H1 (cell line): ENCODE results near the gene WNK2. TPM values are rescaled to one million over a fixed set of nuclear protein-coding genes. Genes with fewer than 3 reads are reported as not detected.
A peak's percentile ranks its signal among the peaks of the same experiment; 100 is the strongest.

Source experiments
- CTCF ChIA-PET: fragments of 300-600 bp; sonication (Branson Sonifier 250); formaldehyde crosslinking; loops from one replicate; lab custom pipeline; 2021; ENCODE audit not compliant: partially characterized antibody; lab: Charles Lee
- POLR2A ChIA-PET: fragments of 300-600 bp; sonication (Branson Sonifier 250); formaldehyde crosslinking; loops from one replicate; lab custom pipeline; 2021; ENCODE audit warnings: inconsistent platforms; ENCODE audit not compliant: partially characterized antibody; lab: Charles Lee
- DNase-seq, 2 experiments: peaks; one replicate each; pipeline versions ENCODE4 v3.0.0 to v3.0.0-alpha.2; 2010 to 2022; ENCODE audit warnings: low spot score in 2 of 2, low read depth in 1 of 2, mixed read lengths in 1 of 2
- FAIRE-seq: peaks from 2 replicates; lab custom pipeline; 2011; peaks lifted over from hg19 to GRCh38; lab: Jason Lieb, UNC
- H2AFZ ChIP-seq: 2 replicates; pipeline ENCODE4 v1.8.1; 2012; ENCODE audit warnings: low read length, inconsistent platforms
- H2AK5ac ChIP-seq: 2 replicates; pipeline ENCODE4 v1.6.1; 2013; ENCODE audit warnings: low read depth, low read length
- H2BK120ac ChIP-seq: replicated peaks from 2 replicates; pipeline ENCODE3; 2013; ENCODE audit warnings: low read depth, low read length, inconsistent platforms
- H2BK12ac ChIP-seq: 2 replicates; pipeline ENCODE4 v1.6.1; 2013; ENCODE audit warnings: low read depth, low read length
- H2BK15ac ChIP-seq: 2 replicates; pipeline ENCODE4 v1.6.1; 2013; ENCODE audit warnings: low read length
- H2BK20ac ChIP-seq: 2 replicates; pipeline ENCODE4 v1.6.1; 2013; ENCODE audit warnings: low read length
- H2BK5ac ChIP-seq: 2 replicates; pipeline ENCODE4 v1.6.1; 2013; ENCODE audit warnings: low read depth, low read length
- H3K14ac ChIP-seq: 2 replicates; pipeline ENCODE4 v1.6.1; 2013; ENCODE audit warnings: inconsistent platforms; ENCODE audit not compliant: insufficient read length
- H3K18ac ChIP-seq: 2 replicates; pipeline ENCODE4 v1.6.1; 2013; ENCODE audit warnings: low read length; ENCODE audit errors: extremely low read depth
- H3K23ac ChIP-seq: 2 replicates; pipeline ENCODE4 v1.6.1; 2013; ENCODE audit warnings: inconsistent platforms; ENCODE audit not compliant: insufficient read length
- H3K23me2 ChIP-seq: 2 replicates; pipeline ENCODE4 v1.6.1; 2013; ENCODE audit warnings: low read depth, low read length
- H3K27ac ChIP-seq: 2 replicates; pipeline ENCODE4 v1.6.1; 2011; ENCODE audit warnings: low read depth, low read length, inconsistent platforms
- H3K27me3 ChIP-seq, 4 experiments: replicated peaks in 1 of 4; 1 replicate in 1 of 4; 2 replicates in 3 of 4; pipeline versions ENCODE4 v1.6.1 to v1.8.1; 2011 to 2013; ENCODE audit warnings: low read length in 3 of 4, mild to moderate bottlenecking in 3 of 4, inconsistent platforms in 2 of 4, mixed read lengths in 2 of 4, moderate library complexity in 1 of 4; ENCODE audit not compliant: control insufficient read depth in 3 of 4, insufficient read depth in 3 of 4; ENCODE audit errors: extremely low read depth in 1 of 4
- H3K36me3 ChIP-seq, 4 experiments: 2 replicates each; pipeline versions ENCODE4 v1.6.1 to v1.8.1; 2011 to 2013; ENCODE audit warnings: mild to moderate bottlenecking in 4 of 4, low read length in 3 of 4, moderate library complexity in 2 of 4, control low read depth in 1 of 4, inconsistent platforms in 1 of 4; ENCODE audit not compliant: insufficient read depth in 4 of 4, control insufficient read depth in 2 of 4
- H3K4ac ChIP-seq: replicated peaks from 2 replicates; pipeline ENCODE3; 2013; ENCODE audit warnings: low read length, low read depth, mixed read lengths, inconsistent platforms; ENCODE audit not compliant: insufficient read length
- H3K4me1 ChIP-seq, 4 experiments: replicated peaks in 1 of 4; 1 replicate in 1 of 4; 2 replicates in 3 of 4; pipeline versions ENCODE4 v1.6.1 to v1.8.1; 2011 to 2013; ENCODE audit warnings: low read length in 3 of 4, inconsistent platforms in 2 of 4, mixed read lengths in 1 of 4; ENCODE audit not compliant: insufficient read depth in 4 of 4, control insufficient read depth in 3 of 4
- H3K4me2 ChIP-seq, 2 experiments: 2 replicates each; pipeline versions ENCODE4 v1.6.1 to v1.8.1; 2011 to 2013; ENCODE audit warnings: low read depth in 2 of 2, low read length in 2 of 2, control low read depth in 1 of 2, inconsistent platforms in 1 of 2, mild to moderate bottlenecking in 1 of 2; ENCODE audit not compliant: insufficient read depth in 1 of 2
- H3K4me3 ChIP-seq, 4 experiments: fragments of 200-600, 300-600 bp in 1 of 4; sonication (generic), shearing (Covaris generic), sonication (Bioruptor Twin) in 1 of 4; 2 replicates each; pipeline versions ENCODE4 v1.5.1 to v1.8.1; 2011 to 2016; ENCODE audit warnings: low read length in 4 of 4, low read depth in 3 of 4, control low read depth in 2 of 4, inconsistent platforms in 2 of 4, mild to moderate bottlenecking in 2 of 4, mixed read lengths in 1 of 4, moderate library complexity in 1 of 4; ENCODE audit not compliant: insufficient read depth in 2 of 4; ENCODE audit errors: extremely low read depth in 1 of 4
- H3K56ac ChIP-seq: replicated peaks from 2 replicates; pipeline ENCODE3; 2013; ENCODE audit warnings: low read depth, mild to moderate bottlenecking, mixed read lengths, low read length, inconsistent platforms; ENCODE audit not compliant: insufficient read length
- H3K79me1 ChIP-seq: 2 replicates; pipeline ENCODE4 v1.6.1; 2013; ENCODE audit warnings: low read depth, low read length, control low read depth
- H3K79me2 ChIP-seq, 2 experiments: 2 replicates each; pipeline versions ENCODE4 v1.6.1 to v1.8.1; 2012 to 2013; ENCODE audit warnings: low read length in 2 of 2, mild to moderate bottlenecking in 2 of 2, inconsistent platforms in 1 of 2; ENCODE audit not compliant: insufficient read depth in 2 of 2, control insufficient read depth in 1 of 2
- H3K9ac ChIP-seq, 4 experiments: replicated peaks in 1 of 4; 1 replicate in 1 of 4; 2 replicates in 3 of 4; pipeline versions ENCODE4 v1.6.1 to v1.8.1; 2011 to 2013; ENCODE audit warnings: low read depth in 3 of 4, low read length in 3 of 4, control low read depth in 2 of 4, mild to moderate bottlenecking in 2 of 4, moderate library complexity in 2 of 4, inconsistent platforms in 1 of 4; ENCODE audit errors: extremely low read depth in 1 of 4
- H3K9me3 ChIP-seq, 2 experiments: 2 replicates each; pipeline versions ENCODE4 v1.6.1 to v1.8.1; 2012 to 2013; ENCODE audit warnings: mild to moderate bottlenecking in 2 of 2, moderate library complexity in 2 of 2, control low read depth in 1 of 2, inconsistent platforms in 1 of 2, low read depth in 1 of 2, low read length in 1 of 2, mixed read lengths in 1 of 2; ENCODE audit not compliant: insufficient read depth in 2 of 2
- H4K20me1 ChIP-seq, 2 experiments: replicated peaks in 1 of 2; 2 replicates each; pipeline versions ENCODE3 to v1.8.1; 2011 to 2013; ENCODE audit warnings: inconsistent platforms in 2 of 2, low read length in 2 of 2, mild to moderate bottlenecking in 1 of 2; ENCODE audit not compliant: insufficient read depth in 2 of 2, control insufficient read depth in 1 of 2
- H4K5ac ChIP-seq: 2 replicates; pipeline ENCODE4 v1.6.1; 2013; ENCODE audit warnings: low read length, low read depth, mixed read lengths, inconsistent platforms; ENCODE audit not compliant: insufficient read length
- H4K8ac ChIP-seq: 2 replicates; pipeline ENCODE4 v1.8.0; 2013; ENCODE audit warnings: mild to moderate bottlenecking, moderate library complexity, low read length, inconsistent platforms; ENCODE audit not compliant: insufficient read depth; ENCODE audit errors: extremely low read depth
- H4K91ac ChIP-seq: replicated peaks from 2 replicates; pipeline ENCODE3; 2013; ENCODE audit warnings: low read length, mixed read lengths, inconsistent platforms; ENCODE audit not compliant: insufficient read length
- ATF3 ChIP-seq: IDR thresholded peaks from 2 replicates; pipeline ENCODE4 v1.6.1; 2011; ENCODE audit warnings: low read depth, mild to moderate bottlenecking, low read length; ENCODE audit not compliant: insufficient read depth
- BACH1 ChIP-seq: IDR thresholded peaks from 2 replicates; pipeline ENCODE4 v1.6.1; 2012; ENCODE audit warnings: low read length, improper control_type of control experiment
- BCL11A ChIP-seq, 2 experiments: IDR thresholded peaks; one replicate each; pipeline ENCODE4 v1.6.1; 2011; ENCODE audit warnings: low read depth in 2 of 2, low read length in 2 of 2, mild to moderate bottlenecking in 2 of 2
- CHD2 ChIP-seq: IDR thresholded peaks from 2 replicates; pipeline ENCODE4 v1.6.1; 2012; ENCODE audit warnings: low read length, improper control_type of control experiment
- E2F6 ChIP-seq: IDR thresholded peaks from 2 replicates; pipeline ENCODE4 v1.6.1; 2012; ENCODE audit warnings: inconsistent platforms
- EGR1 ChIP-seq: IDR thresholded peaks from 2 replicates; pipeline ENCODE4 v1.6.1; 2011; ENCODE audit warnings: low read depth, low read length, borderline replicate concordance
- FOSL1 ChIP-seq: IDR thresholded peaks from 2 replicates; pipeline ENCODE4 v1.6.1; 2011; ENCODE audit warnings: mild to moderate bottlenecking, low read depth, low read length, moderate library complexity; ENCODE audit not compliant: insufficient read depth
- JUN ChIP-seq: IDR thresholded peaks from 2 replicates; pipeline ENCODE4 v1.6.1; 2011; ENCODE audit warnings: low read depth, mild to moderate bottlenecking, improper control_type of control experiment, low read length
- SP2 ChIP-seq: IDR thresholded peaks from 2 replicates; pipeline ENCODE4 v1.6.1; 2012; ENCODE audit warnings: mild to moderate bottlenecking, low read length, inconsistent platforms
- SRF ChIP-seq: IDR thresholded peaks from 2 replicates; pipeline ENCODE4 v1.6.1; 2011; ENCODE audit warnings: mild to moderate bottlenecking, low read depth, low read length, moderate library complexity
- WGBS, 2 experiments: shearing (Covaris generic) in 1 of 2; methylation state at CpG; one replicate each; pipeline versions ENCODE4 v1.1.6 to v1.1.7; 2013 to 2015; ENCODE audit warnings: low lambda C conversion rate in 2 of 2, mixed read lengths in 2 of 2, inconsistent platforms in 1 of 2, low coverage in 1 of 2, missing lambda C conversion rate in 1 of 2; ENCODE audit not compliant: insufficient replicate concordance in 2 of 2, insufficient coverage in 1 of 2, insufficient read length in 1 of 2; ENCODE audit errors: extremely low coverage in 1 of 2, missing lambda C conversion rate in 1 of 2; 5-methylcytosine and 5-hydroxymethylcytosine counted together
- polyA plus RNA-seq, 7 experiments: library from polyadenylated mRNA; depleted of rRNA in 3 of 7; stranded (reverse) in 5 of 7; unstranded in 2 of 7; fragments of >200 nt in 5 of 7; fragments of 200-250 nt in 2 of 7; gene quantifications; 1 replicate in 5 of 7; 2 replicates in 1 of 7; 4 replicates in 1 of 7; pipeline versions ENCODE4 v1.2.1 to v1.2.3, GENCODE V29; 2011 to 2013; ENCODE audit warnings: missing spikeins in 2 of 7, mixed read lengths in 2 of 7
- total RNA-seq: library from RNA; stranded (reverse); fragmentation: NEBNext Ultra II Directional; extraction: Animal tissue kit (Norgen Biotek cat#: 25700); gene quantifications from 2 replicates; pipeline ENCODE4 v1.2.1, GENCODE V29; 2021

WNK2 gene
- total and polyA plus RNA-seq, 2 of the 8 experiments (the other 6 are each of a cell fraction or from before 2014, with no cell fraction given): 12.0 to 87.2 TPM

- Histone ChIP-seq H4K91ac (no peak overlapping the region), H3K36me3 (no peaks in the 10 kb centered on the region), H3K4ac (no peak overlapping the region), H3K23ac (no peak overlapping the region), H3K14ac (no peak overlapping the region), H3K79me2 (peaks cover 0 to 3% of the 10 kb centered on the region in 2 experiments; a peak in 1 of 4 replicates), H2BK5ac (no peak overlapping the region), H2BK12ac (0 out of 2 replicates have a peak overlapping the region, but pooled peaks have one; percentile 39), H3K9ac (no peak overlapping the region), H2AK5ac (0 out of 2 replicates have a peak overlapping the region, but pooled peaks have one; percentile 0), H3K27ac (no peak overlapping the region), H2BK20ac (no peak overlapping the region), H3K9me3 (no peaks in the 10 kb centered on the region), H2AFZ (no peak overlapping the region), H4K20me1 (peaks cover 0 to 5% of the 10 kb centered on the region in 2 experiments), H4K8ac (no peak overlapping the region), H3K79me1 (no peaks in the 10 kb centered on the region; the same call in 1 of the 2 replicates), H3K56ac (no peak overlapping the region), H3K27me3 (peaks cover 0 to 42% (median 27%) of the 10 kb centered on the region in 4 experiments; a peak in 6 of 7 replicates), H3K4me1 (peaks cover 0 to 8% (median 5%) of the 10 kb centered on the region in 4 experiments; a peak in 6 of 7 replicates), H3K4me2 (no peak overlapping the region), H4K5ac (no peak overlapping the region), H2BK15ac (no peak overlapping the region), H3K4me3 (no peak overlapping the region), H2BK120ac (no peak overlapping the region), H3K23me2 (peaks cover 18% of the 10 kb centered on the region; the same call in 1 of the 2 replicates), H3K18ac (no peak overlapping the region)
- FAIRE-seq (no peak), DNase-seq (no peak)
- ChIA-PET POLR2A (interaction anchor here (1.4 kb wide), 1 partner anchor 76 kb away, joined by 3 read pairs; no protein-coding TSS in a partner anchor), CTCF (interaction anchor here (1.1 to 4.6 kb wide), 7 partner anchors 11 to 124 kb away, joined by 4 to 21 read pairs (median 6); no protein-coding TSS in a partner anchor)
- WGBS, 2 experiments: 77% methylated on average over 1 of the region's 1 CpG; no CpG with 5 or more reads in 1 of the 2 experiments
- no peak for TF ChIP-seq CHD2
- no peak for TF ChIP-seq BCL11A (IDR thresholded peaks at IDR 0.05; ENCODE audit: low read depth in 2 of 2, low read length in 2 of 2)
- TF ChIP-seq BACH1: no peak
- no peak for TF ChIP-seq EGR1
- TF ChIP-seq SRF: no peak
- no peak for TF ChIP-seq FOSL1
- no peak for TF ChIP-seq ATF3
- no peak for TF ChIP-seq SP2
- TF ChIP-seq E2F6: no peak
- no peak for TF ChIP-seq JUN
These were observed 3.0 kb upstream of the WNK2 start for GRCh38 chr9:93180938-93181337.
